PC-9 (cell line): Measurements from ENCODE around the gene BRAP. TPM values are rescaled to one million over a fixed set of nuclear protein-coding genes. Genes with fewer than 3 reads are reported as not detected.

Experiments used
- BruUV-seq: library from RNA; stranded (reverse); fragments of 400-500 nt; replicated peaks from 2 replicates; lab custom pipeline; 2021; lab: Mats Ljungman, UMichigan
- CTCF ChIA-PET: fragments of 300-600 bp; sonication (Branson Sonifier 250); formaldehyde crosslinking; loops from one replicate; lab custom pipeline; 2022; ENCODE audit warnings: antibody characterized with exemption; lab: Charles Lee
- POLR2A ChIA-PET: fragments of 300-600 bp; sonication (Branson Sonifier 250); formaldehyde crosslinking; loops from one replicate; lab custom pipeline; 2022; ENCODE audit warnings: antibody characterized with exemption; ENCODE audit not compliant: unreplicated experiment; lab: Charles Lee
- DNase-seq, 2 experiments: peaks; one replicate each; pipeline versions ENCODE4 v3.0.0 to v3.0.0-alpha.2; 2015 to 2022; ENCODE audit warnings: mixed read lengths in 1 of 2
- H2AFZ ChIP-seq: fragments of 200-600 bp; sonication (generic); 2 replicates; pipeline ENCODE4 v1.8.1; 2017; ENCODE audit warnings: antibody characterized with exemption
- H3F3A ChIP-seq: fragments of 200-600 bp; sonication (generic); 2 replicates; pipeline ENCODE4 v1.8.1; 2017; ENCODE audit warnings: antibody characterized with exemption, mild to moderate bottlenecking, low read depth; ENCODE audit not compliant: insufficient read depth
- H3K27ac ChIP-seq: fragments of 200-600 bp; sonication (generic); 2 replicates; pipeline ENCODE4 v1.6.1; 2016; ENCODE audit warnings: mixed run types
- H3K27me3 ChIP-seq: fragments of 200-600 bp; sonication (generic); 2 replicates; pipeline ENCODE4 v1.6.1; 2016; ENCODE audit warnings: low read depth, mixed run types; ENCODE audit not compliant: insufficient read depth
- H3K36me3 ChIP-seq: fragments of 200-600 bp; sonication (generic); 2 replicates; pipeline ENCODE4 v1.6.1; 2016; ENCODE audit warnings: low read depth, mixed run types
- H3K4me1 ChIP-seq: fragments of 200-600 bp; sonication (generic); replicated peaks from 2 replicates; pipeline ENCODE4 v1.6.1; 2016; ENCODE audit warnings: mixed run types; ENCODE audit not compliant: insufficient read depth
- H3K4me2 ChIP-seq: fragments of 200-600 bp; sonication (generic); 2 replicates; pipeline ENCODE4 v1.6.1; 2017; ENCODE audit warnings: mixed run types
- H3K4me3 ChIP-seq: fragments of 200-600 bp; sonication (generic); 2 replicates; pipeline ENCODE4 v1.6.1; 2016; ENCODE audit warnings: mixed run types
- H3K79me2 ChIP-seq: fragments of 200-600 bp; sonication (generic); 2 replicates; pipeline ENCODE4 v1.6.1; 2017; ENCODE audit warnings: low read depth, mixed run types
- H3K9me2 ChIP-seq: fragments of 200-600 bp; sonication (generic); 2 replicates; pipeline ENCODE4 v1.8.1; 2017; ENCODE audit warnings: mild to moderate bottlenecking; ENCODE audit not compliant: insufficient read depth
- H3K9me3 ChIP-seq: fragments of 200-600 bp; sonication (generic); 2 replicates; pipeline ENCODE4 v1.8.1; 2016; ENCODE audit warnings: low read depth; ENCODE audit not compliant: insufficient read depth
- H4K20me1 ChIP-seq: fragments of 200-600 bp; sonication (generic); 2 replicates; pipeline ENCODE4 v1.8.1; 2017; ENCODE audit not compliant: insufficient read depth
- CTCF ChIP-seq: fragments of 200-600 bp; sonication (generic); conservative IDR thresholded peaks from 2 replicates; pipeline ENCODE4 v1.6.1; 2017; ENCODE audit warnings: mixed run types, antibody characterized with exemption, mild to moderate bottlenecking, moderate library complexity
- EZH2 ChIP-seq: fragments of 200-600 bp; sonication (generic); IDR thresholded peaks from 2 replicates; pipeline ENCODE4 v1.8.0; 2017; ENCODE audit warnings: antibody characterized with exemption, low read depth
- intact Hi-C: fragments of 100-400 bp; cut with micrococcal nuclease; formaldehyde crosslinking; loops from one replicate; pipeline ENCODE4 v1.10.0; 2022; ENCODE audit not compliant: unreplicated experiment
- total RNA-seq: library from RNA; stranded (reverse); gene quantifications from 2 replicates; pipeline ENCODE4 v1.2.3, GENCODE V29; 2021

Gene BRAP
- total RNA-seq, 1 experiment from 2014 or later: 15.8 TPM

GRCh38 chr12:111664961-111665865 is 20.5 kb downstream of the BRAP start:
- no peaks in the 10 kb centered on the region for H3K79me2 ChIP-seq
- H3K9me2 ChIP-seq: no peaks in the 10 kb centered on the region
- BruUV-seq: no TSS peak
- intact Hi-C loops: no loop called here
- no peak overlapping the region for H3K27ac ChIP-seq
- H3F3A ChIP-seq: peaks cover 3% of the 10 kb centered on the region; the same call in 1 of the 2 replicates
- H3K9me3 ChIP-seq: no peaks in the 10 kb centered on the region
- H4K20me1 ChIP-seq: no peaks in the 10 kb centered on the region
- H2AFZ ChIP-seq: no peak overlapping the region
- TF ChIP-seq EZH2: no peak
- TF ChIP-seq CTCF: no peak
- no peak overlapping the region for H3K4me2 ChIP-seq
- peaks cover 12% of the 10 kb centered on the region for H3K36me3 ChIP-seq
- no peak overlapping the region for H3K4me3 ChIP-seq
- H3K27me3 ChIP-seq: no peaks in the 10 kb centered on the region
- ChIA-PET CTCF (no interaction called here), POLR2A (interaction anchor here (0.6 kb wide), 1 partner anchor 46 kb away, joined by 6 read pairs; no protein-coding TSS in a partner anchor)
- no peak for DNase-seq
- no peaks in the 10 kb centered on the region for H3K4me1 ChIP-seq

- intact Hi-C loops: no loop called here
- no peak overlapping the region for H2AFZ ChIP-seq
- no peak for TF ChIP-seq CTCF
- no peaks in the 10 kb centered on the region for H3K79me2 ChIP-seq
- H3K4me3 ChIP-seq: no peak overlapping the region
- peaks cover 3% of the 10 kb centered on the region; the same call in 1 of the 2 replicates for H3F3A ChIP-seq
- POLR2A ChIA-PET: interaction anchor here (0.6 kb wide), 1 partner anchor 45 kb away, joined by 6 read pairs; no protein-coding TSS in a partner anchor
- no peak overlapping the region for H3K27ac ChIP-seq
- BruUV-seq: no TSS peak
- H3K9me3 ChIP-seq: no peaks in the 10 kb centered on the region
- CTCF ChIA-PET: no interaction called here
- H4K20me1 ChIP-seq: no peaks in the 10 kb centered on the region
- no peaks in the 10 kb centered on the region for H3K9me2 ChIP-seq
- DNase-seq: no peak
- H3K4me2 ChIP-seq: no peak overlapping the region
- no peaks in the 10 kb centered on the region for H3K27me3 ChIP-seq
- H3K36me3 ChIP-seq: peaks cover 12% of the 10 kb centered on the region
- H3K4me1 ChIP-seq: no peaks in the 10 kb centered on the region
Measured at GRCh38 chr12:111664499-111664898, 21.3 kb downstream of the BRAP start.

DNA sequence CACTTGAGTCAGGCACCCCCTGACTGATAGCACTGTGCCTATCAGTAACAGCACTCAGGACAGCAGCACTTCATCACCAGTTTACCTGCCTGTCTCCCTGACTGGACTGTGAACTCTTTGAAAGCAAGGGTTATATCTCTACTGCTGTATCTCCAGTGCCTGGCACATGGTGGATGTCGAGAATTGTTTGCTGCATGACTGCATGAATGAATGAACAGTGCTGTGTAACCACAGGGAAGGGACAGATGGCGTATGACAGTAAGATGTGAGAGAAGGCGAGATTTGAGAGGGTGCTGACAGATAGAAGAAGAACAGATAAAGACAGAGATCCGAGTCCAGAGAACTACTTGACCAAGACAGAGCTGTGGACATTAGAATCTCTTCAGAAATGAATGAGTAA is 29.7 kb downstream of the BRAP start:
- Histone ChIP-seq H3K4me2 (no peak overlapping the region), H3F3A (peaks cover 3% of the 10 kb centered on the region; the same call in 1 of the 2 replicates), H3K4me3 (no peak overlapping the region), H3K9me2 (no peaks in the 10 kb centered on the region), H3K36me3 (peaks cover 24% of the 10 kb centered on the region), H4K20me1 (peaks cover 4% of the 10 kb centered on the region; the same call in 1 of the 2 replicates), H3K4me1 (no peaks in the 10 kb centered on the region), H3K79me2 (no peaks in the 10 kb centered on the region), H2AFZ (no peak overlapping the region), H3K27me3 (no peaks in the 10 kb centered on the region), H3K9me3 (no peaks in the 10 kb centered on the region), H3K27ac (no peak overlapping the region)
- BruUV-seq: no TSS peak
- DNase-seq: no peak
- CTCF ChIA-PET: interaction anchor here (0.6 kb wide), 1 partner anchor 25 kb away, joined by 13 read pairs; no protein-coding TSS in a partner anchor
- POLR2A ChIA-PET: no interaction called here
- intact Hi-C loops: no loop called here
- TF ChIP-seq EZH2: no peak
- TF ChIP-seq CTCF: no peak
